ENCODE measurements around the gene CPD. TPM values are rescaled to one million over a fixed set of nuclear protein-coding genes. Genes with fewer than 3 reads are reported as not detected.

Gene CPD
- polyA plus RNA-seq, 1 of the 3 experiments (the other 2 are of a cell fraction): 12.5 TPM

DNA sequence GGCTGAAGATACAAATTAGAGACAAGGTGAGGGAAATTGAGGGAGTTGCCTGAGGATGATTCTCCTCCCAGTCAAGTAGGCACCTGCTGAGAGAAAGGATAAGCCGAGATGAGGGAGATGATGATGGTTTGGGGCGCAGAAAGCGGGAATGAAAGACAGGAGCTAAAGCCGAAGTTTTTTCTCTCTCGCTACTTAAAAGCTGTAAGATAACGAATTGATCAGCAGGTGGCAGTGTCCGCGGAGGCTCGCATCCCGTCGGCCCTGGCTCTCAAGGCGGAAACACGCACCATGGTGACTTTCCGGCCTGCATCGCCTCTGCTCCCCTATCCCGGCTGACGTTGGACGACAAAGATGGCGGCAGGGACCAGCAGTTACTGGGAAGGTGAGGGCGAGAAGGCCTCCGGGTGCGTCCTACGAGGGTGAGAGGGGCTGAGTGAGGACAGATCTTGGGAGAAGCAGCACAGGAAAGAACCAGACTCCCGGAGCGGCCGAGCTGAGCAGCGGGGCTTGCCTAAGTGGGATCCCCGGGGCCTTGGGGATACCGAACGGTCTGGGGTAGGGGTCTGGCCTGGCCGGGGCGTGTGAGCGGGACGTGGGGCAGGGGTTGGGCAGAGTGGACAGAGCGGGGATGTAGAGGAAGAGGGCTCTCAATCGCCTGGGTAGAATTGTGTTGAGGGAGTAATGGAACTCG is 98.5 kb downstream of the CPD start, which contains the start of gene GOSR1:
TSS of gene GOSR1 (plus strand) at position 326 of the 691 bp plus-strand sequence. CDS start at position 352, 26 bp downstream.
- CTCF ChIA-PET: interaction anchor here (0.6 to 5.1 kb wide), 32 partner anchors 11 to 372 kb away, joined by 3 to 45 read pairs (median 3); no protein-coding TSS in a partner anchor
- peak; percentile 89 for DNase-seq
- H3K9me2 ChIP-seq: no peaks in the 10 kb centered on the region
- peaks cover 5 to 13% of the 10 kb centered on the region in 2 experiments; a peak in 3 of 4 replicates for H3K4me1 ChIP-seq (ENCODE audit: control insufficient read depth in 1 of 2, insufficient read depth in 2 of 2, low read depth in 1 of 2, low read length in 1 of 2)
- H3K27me3 ChIP-seq (ENCODE audit: insufficient read depth): no peaks in the 10 kb centered on the region
- H3K4me2 ChIP-seq: peak within 1 kb of the TSS; percentile 91
- H3K9ac ChIP-seq: peak within 1 kb of the TSS; percentile 99
- H3K27ac ChIP-seq (ENCODE audit: low read depth in 2 of 2, low read length in 1 of 2): peak within 1 kb of the TSS; percentile 78 to 86
- peaks cover 47% of the 10 kb centered on the region for H3K79me2 ChIP-seq (ENCODE audit: insufficient read depth)
- H3K36me3 ChIP-seq (replicated peaks in 1 of 2; ENCODE audit: control insufficient read depth in 1 of 2, insufficient read depth in 2 of 2, low read length in 1 of 2): peaks cover 16 to 28% of the 10 kb centered on the region in 2 experiments
- POLR2A ChIA-PET: interaction anchor here (1.1 kb wide), 1 partner anchor 26 kb away, joined by 3 read pairs; no protein-coding TSS in a partner anchor
- H3F3A ChIP-seq (replicated peaks; ENCODE audit: insufficient read depth): no peaks in the 10 kb centered on the region
- H2AFZ ChIP-seq (ENCODE audit: low read depth): peak within 1 kb of the TSS; percentile 96
- no peaks in the 10 kb centered on the region for H3K9me3 ChIP-seq
- H4K20me1 ChIP-seq (ENCODE audit: insufficient read depth): no peaks in the 10 kb centered on the region
- 1% methylated on average over 29 of the region's 37 CpGs for WGBS (ENCODE audit: low lambda C conversion rate)
- peak within 1 kb of the TSS; percentile 58 to 99 for H3K4me3 ChIP-seq (ENCODE audit: low read depth in 2 of 2, low read length in 1 of 2)
- TF ChIP-seq SMC3 (IDR thresholded peaks at IDR 0.05; ENCODE audit: low read depth, low read length) (peak; percentile 58), RCOR1 (IDR thresholded peaks at IDR 0.05; ENCODE audit: low read length) (no peak), FOSL2 (IDR thresholded peaks at IDR 0.05; ENCODE audit: borderline replicate concordance, low read depth) (no peak), TCF12 (IDR thresholded peaks at IDR 0.05) (no peak; the same call in 1 of the 2 replicates), EP300 (IDR thresholded peaks at IDR 0.05; ENCODE audit: borderline replicate concordance in 1 of 2, low read depth in 1 of 2, low read length in 1 of 2) (no peak; a peak in 1 of 4 replicates), MEF2A (IDR thresholded peaks at IDR 0.05; ENCODE audit: borderline replicate concordance, low read depth) (no peak), ELF1 (IDR thresholded peaks at IDR 0.05) (peak; percentile 73), SIN3A (IDR thresholded peaks at IDR 0.05; ENCODE audit: borderline replicate concordance, low read depth, low read length) (peak; percentile 65; the same call in 1 of the 2 replicates), NRF1 (IDR thresholded peaks at IDR 0.05; ENCODE audit: low read depth, low read length) (no peak), FOXM1 (IDR thresholded peaks at IDR 0.05; ENCODE audit: low read depth) (no peak), TAF1 (IDR thresholded peaks at IDR 0.05; ENCODE audit: borderline replicate concordance, low read depth, low read length) (peak; percentile 98), NFIC (IDR thresholded peaks at IDR 0.05; ENCODE audit: borderline replicate concordance) (no peak), FOXJ3 (CRISPR knock-in tag; IDR thresholded peaks at IDR 0.05) (no peak), JUND (IDR thresholded peaks at IDR 0.05) (no peak), RFX5 (IDR thresholded peaks at IDR 0.05; ENCODE audit: low read length) (no peak), MXI1 (IDR thresholded peaks at IDR 0.05; ENCODE audit: low read depth, low read length) (peak; percentile 82)
- TF ChIP-seq, protein P1, sequence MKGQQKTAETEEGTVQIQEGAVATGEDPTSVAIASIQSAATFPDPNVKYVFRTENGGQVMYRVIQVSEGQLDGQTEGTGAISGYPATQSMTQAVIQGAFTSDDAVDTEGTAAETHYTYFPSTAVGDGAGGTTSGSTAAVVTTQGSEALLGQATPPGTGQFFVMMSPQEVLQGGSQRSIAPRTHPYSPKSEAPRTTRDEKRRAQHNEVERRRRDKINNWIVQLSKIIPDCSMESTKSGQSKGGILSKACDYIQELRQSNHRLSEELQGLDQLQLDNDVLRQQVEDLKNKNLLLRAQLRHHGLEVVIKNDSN (IDR thresholded peaks at IDR 0.05; ENCODE audit: borderline replicate concordance, low read depth): no peak
- TF ChIP-seq, protein P2, sequence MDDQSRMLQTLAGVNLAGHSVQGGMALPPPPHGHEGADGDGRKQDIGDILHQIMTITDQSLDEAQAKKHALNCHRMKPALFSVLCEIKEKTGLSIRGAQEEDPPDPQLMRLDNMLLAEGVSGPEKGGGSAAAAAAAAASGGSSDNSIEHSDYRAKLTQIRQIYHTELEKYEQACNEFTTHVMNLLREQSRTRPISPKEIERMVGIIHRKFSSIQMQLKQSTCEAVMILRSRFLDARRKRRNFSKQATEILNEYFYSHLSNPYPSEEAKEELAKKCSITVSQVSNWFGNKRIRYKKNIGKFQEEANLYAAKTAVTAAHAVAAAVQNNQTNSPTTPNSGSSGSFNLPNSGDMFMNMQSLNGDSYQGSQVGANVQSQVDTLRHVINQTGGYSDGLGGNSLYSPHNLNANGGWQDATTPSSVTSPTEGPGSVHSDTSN (IDR thresholded peaks at IDR 0.05): no peak
- TF ChIP-seq, protein P3, sequence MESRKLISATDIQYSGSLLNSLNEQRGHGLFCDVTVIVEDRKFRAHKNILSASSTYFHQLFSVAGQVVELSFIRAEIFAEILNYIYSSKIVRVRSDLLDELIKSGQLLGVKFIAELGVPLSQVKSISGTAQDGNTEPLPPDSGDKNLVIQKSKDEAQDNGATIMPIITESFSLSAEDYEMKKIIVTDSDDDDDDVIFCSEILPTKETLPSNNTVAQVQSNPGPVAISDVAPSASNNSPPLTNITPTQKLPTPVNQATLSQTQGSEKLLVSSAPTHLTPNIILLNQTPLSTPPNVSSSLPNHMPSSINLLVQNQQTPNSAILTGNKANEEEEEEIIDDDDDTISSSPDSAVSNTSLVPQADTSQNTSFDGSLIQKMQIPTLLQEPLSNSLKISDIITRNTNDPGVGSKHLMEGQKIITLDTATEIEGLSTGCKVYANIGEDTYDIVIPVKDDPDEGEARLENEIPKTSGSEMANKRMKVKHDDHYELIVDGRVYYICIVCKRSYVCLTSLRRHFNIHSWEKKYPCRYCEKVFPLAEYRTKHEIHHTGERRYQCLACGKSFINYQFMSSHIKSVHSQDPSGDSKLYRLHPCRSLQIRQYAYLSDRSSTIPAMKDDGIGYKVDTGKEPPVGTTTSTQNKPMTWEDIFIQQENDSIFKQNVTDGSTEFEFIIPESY (IDR thresholded peaks at IDR 0.05; ENCODE audit: borderline replicate concordance, low read depth): no peak
- TF ChIP-seq, protein P4, sequence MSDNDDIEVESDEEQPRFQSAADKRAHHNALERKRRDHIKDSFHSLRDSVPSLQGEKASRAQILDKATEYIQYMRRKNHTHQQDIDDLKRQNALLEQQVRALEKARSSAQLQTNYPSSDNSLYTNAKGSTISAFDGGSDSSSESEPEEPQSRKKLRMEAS (IDR thresholded peaks at IDR 0.05; ENCODE audit: low read depth): peak; percentile 84
- TF ChIP-seq, protein P5, sequence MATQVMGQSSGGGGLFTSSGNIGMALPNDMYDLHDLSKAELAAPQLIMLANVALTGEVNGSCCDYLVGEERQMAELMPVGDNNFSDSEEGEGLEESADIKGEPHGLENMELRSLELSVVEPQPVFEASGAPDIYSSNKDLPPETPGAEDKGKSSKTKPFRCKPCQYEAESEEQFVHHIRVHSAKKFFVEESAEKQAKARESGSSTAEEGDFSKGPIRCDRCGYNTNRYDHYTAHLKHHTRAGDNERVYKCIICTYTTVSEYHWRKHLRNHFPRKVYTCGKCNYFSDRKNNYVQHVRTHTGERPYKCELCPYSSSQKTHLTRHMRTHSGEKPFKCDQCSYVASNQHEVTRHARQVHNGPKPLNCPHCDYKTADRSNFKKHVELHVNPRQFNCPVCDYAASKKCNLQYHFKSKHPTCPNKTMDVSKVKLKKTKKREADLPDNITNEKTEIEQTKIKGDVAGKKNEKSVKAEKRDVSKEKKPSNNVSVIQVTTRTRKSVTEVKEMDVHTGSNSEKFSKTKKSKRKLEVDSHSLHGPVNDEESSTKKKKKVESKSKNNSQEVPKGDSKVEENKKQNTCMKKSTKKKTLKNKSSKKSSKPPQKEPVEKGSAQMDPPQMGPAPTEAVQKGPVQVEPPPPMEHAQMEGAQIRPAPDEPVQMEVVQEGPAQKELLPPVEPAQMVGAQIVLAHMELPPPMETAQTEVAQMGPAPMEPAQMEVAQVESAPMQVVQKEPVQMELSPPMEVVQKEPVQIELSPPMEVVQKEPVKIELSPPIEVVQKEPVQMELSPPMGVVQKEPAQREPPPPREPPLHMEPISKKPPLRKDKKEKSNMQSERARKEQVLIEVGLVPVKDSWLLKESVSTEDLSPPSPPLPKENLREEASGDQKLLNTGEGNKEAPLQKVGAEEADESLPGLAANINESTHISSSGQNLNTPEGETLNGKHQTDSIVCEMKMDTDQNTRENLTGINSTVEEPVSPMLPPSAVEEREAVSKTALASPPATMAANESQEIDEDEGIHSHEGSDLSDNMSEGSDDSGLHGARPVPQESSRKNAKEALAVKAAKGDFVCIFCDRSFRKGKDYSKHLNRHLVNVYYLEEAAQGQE (IDR thresholded peaks at IDR 0.05; ENCODE audit: low read depth, low read length): peak; percentile 67; the same call in 1 of the 2 replicates
- TF ChIP-seq, protein P6, sequence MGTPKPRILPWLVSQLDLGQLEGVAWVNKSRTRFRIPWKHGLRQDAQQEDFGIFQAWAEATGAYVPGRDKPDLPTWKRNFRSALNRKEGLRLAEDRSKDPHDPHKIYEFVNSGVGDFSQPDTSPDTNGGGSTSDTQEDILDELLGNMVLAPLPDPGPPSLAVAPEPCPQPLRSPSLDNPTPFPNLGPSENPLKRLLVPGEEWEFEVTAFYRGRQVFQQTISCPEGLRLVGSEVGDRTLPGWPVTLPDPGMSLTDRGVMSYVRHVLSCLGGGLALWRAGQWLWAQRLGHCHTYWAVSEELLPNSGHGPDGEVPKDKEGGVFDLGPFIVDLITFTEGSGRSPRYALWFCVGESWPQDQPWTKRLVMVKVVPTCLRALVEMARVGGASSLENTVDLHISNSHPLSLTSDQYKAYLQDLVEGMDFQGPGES (IDR thresholded peaks at IDR 0.05; ENCODE audit: low read depth, low read length): no peak
- TF ChIP-seq, protein P7, sequence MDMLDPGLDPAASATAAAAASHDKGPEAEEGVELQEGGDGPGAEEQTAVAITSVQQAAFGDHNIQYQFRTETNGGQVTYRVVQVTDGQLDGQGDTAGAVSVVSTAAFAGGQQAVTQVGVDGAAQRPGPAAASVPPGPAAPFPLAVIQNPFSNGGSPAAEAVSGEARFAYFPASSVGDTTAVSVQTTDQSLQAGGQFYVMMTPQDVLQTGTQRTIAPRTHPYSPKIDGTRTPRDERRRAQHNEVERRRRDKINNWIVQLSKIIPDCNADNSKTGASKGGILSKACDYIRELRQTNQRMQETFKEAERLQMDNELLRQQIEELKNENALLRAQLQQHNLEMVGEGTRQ (IDR thresholded peaks at IDR 0.05; ENCODE audit: borderline replicate concordance, low read depth, low read length): no peak
